CD4-positive, CD25-positive, alpha-beta regulatory T cell (primary cell): ENCODE results near the gene TCF4. TPM values are rescaled to one million over a fixed set of nuclear protein-coding genes. Genes with fewer than 3 reads are reported as not detected.

ENCODE experiments used
- ATAC-seq, 2 donors: fragments of 150-1000 bp; cut with Tn5 transposase; one replicate each; pipeline ENCODE4 v1.10.0; 2021; ENCODE audit warnings: low read depth in 2 of 2, moderate number of reproducible peaks in 2 of 2, moderate library complexity in 1 of 2
- DNase-seq, 3 donors: peaks; one replicate each; pipeline versions ENCODE4 v3.0.0 to v3.0.0-alpha.2; 2012 to 2022; ENCODE audit warnings: mixed read lengths in 1 of 3
- H3K27ac ChIP-seq: one replicate; pipeline ENCODE4 v1.7.0; 2013; ENCODE audit warnings: mild to moderate bottlenecking, low read length; ENCODE audit not compliant: insufficient read depth, poor library complexity, severe bottlenecking
- H3K27me3 ChIP-seq: one replicate; pipeline ENCODE4 v1.7.0; 2013; ENCODE audit warnings: low read length; ENCODE audit not compliant: control insufficient read depth, insufficient read depth
- H3K36me3 ChIP-seq: one replicate; pipeline ENCODE4 v1.7.0; 2013; ENCODE audit warnings: mild to moderate bottlenecking, low read length, moderate library complexity; ENCODE audit not compliant: control insufficient read depth, insufficient read depth
- H3K4me1 ChIP-seq: 2 replicates; pipeline ENCODE4 v1.7.0; 2013; ENCODE audit warnings: mild to moderate bottlenecking, low read length; ENCODE audit not compliant: insufficient read depth, control insufficient read depth, poor library complexity, severe bottlenecking
- H3K4me3 ChIP-seq: one replicate; pipeline ENCODE4 v1.7.0; 2013; ENCODE audit warnings: low read depth, mild to moderate bottlenecking, low read length, moderate library complexity
- H3K9me3 ChIP-seq, 2 experiments: 1 replicate in 1 of 2; 2 replicates in 1 of 2; pipeline ENCODE4 v1.7.0; 2013; ENCODE audit warnings: low read length in 2 of 2, mild to moderate bottlenecking in 1 of 2, moderate library complexity in 1 of 2; ENCODE audit not compliant: control insufficient read depth in 2 of 2
- H3K27ac Mint-ChIP-seq, 3 donors: one replicate each; pipeline ENCODE4 v1.8.0; 2020 to 2022; ENCODE audit warnings: mild to moderate bottlenecking in 3 of 3, mixed read lengths in 3 of 3, moderate library complexity in 2 of 3
- H3K27me3 Mint-ChIP-seq: one replicate; pipeline ENCODE4 v1.8.0; 2022; ENCODE audit warnings: mild to moderate bottlenecking, mixed read lengths
- H3K36me3 Mint-ChIP-seq: one replicate; pipeline ENCODE4 v1.8.0; 2020; ENCODE audit warnings: mixed read lengths
- H3K4me1 Mint-ChIP-seq, 4 donors: one replicate each; pipeline ENCODE4 v1.8.0; 2020 to 2022; ENCODE audit warnings: mixed read lengths in 4 of 4, mild to moderate bottlenecking in 1 of 4
- H3K4me3 Mint-ChIP-seq, 4 donors: one replicate each; pipeline ENCODE4 v1.8.0; 2020 to 2022; ENCODE audit warnings: mild to moderate bottlenecking in 4 of 4, mixed read lengths in 4 of 4, moderate library complexity in 3 of 4
- H3K9me3 Mint-ChIP-seq, 7 donors: one replicate each; pipeline ENCODE4 v1.8.0; 2020 to 2022; ENCODE audit warnings: mixed read lengths in 7 of 7, mild to moderate bottlenecking in 3 of 7, moderate library complexity in 2 of 7
- polyA plus RNA-seq, 4 donors: library from polyadenylated mRNA; unstranded; fragments of 300-500 nt; fragmentation: Illumina TruSeq; gene quantifications; one replicate each; pipeline ENCODE4 v1.2.3, GENCODE V29; 2021
- total RNA-seq: library from RNA; stranded (reverse); gene quantifications from one replicate; pipeline ENCODE4 v1.2.3, GENCODE V29; 2022

The TCF4 gene
- total and polyA plus RNA-seq, 5 donors from 2014 or later = 0.06 to 2.4 (median 0.92) TPM

DNA sequence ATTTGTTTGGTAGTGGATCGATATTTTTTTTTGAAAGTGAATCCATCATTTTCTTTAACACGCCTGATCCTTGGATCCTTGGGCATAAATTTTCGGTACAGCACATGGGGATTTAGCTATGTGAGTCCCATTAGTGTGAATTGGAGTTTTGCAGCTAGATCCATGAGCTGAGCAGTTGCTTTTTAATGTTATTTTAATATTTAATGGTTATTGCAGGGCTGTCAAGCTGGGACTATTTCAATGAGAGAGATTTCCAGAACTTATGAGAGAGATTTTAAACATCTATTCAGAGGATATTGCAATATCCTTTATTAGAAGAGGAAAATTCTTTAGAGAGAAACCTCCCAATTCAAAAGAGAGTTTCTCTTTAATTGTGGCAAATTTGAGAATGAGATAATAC is 35.6 kb upstream of the TCF4 start:
- Mint-ChIP-seq H3K27me3 (no peaks in the 10 kb centered on the region), H3K4me3 (no peak overlapping the region), H3K27ac (no peak overlapping the region), H3K4me1 (no peaks in the 10 kb centered on the region), H3K36me3 (no peaks in the 10 kb centered on the region), H3K9me3 (peaks cover 0 to 8% (median 5%) of the 10 kb centered on the region in 7 donors)
- Histone ChIP-seq H3K9me3 (no peaks in the 10 kb centered on the region), H3K4me3 (no peak overlapping the region), H3K4me1 (no peaks in the 10 kb centered on the region), H3K27me3 (no peaks in the 10 kb centered on the region), H3K36me3 (no peaks in the 10 kb centered on the region), H3K27ac (no peak overlapping the region)
- no peak for ATAC-seq
- DNase-seq = no peak

DNA sequence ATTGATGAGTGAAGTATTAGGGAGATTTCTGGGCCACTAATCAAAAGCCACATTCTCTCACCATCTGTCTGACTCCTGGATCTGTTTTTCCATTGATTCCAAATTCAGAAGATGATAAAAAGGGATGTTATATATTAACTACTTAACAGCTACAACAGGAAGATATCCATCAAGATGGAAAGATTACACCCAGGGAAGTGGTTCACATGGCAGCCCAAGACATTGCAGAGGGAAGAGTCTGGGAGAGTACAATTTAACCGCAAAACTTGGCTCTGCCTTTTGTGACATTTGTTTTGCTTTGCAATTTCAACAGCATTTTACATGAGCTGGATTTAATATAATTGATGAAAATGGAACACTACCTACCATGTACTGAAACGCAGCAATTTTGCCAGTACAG is 22.5 kb upstream of the TCF4 start:
- no peak overlapping the region for H3K27ac ChIP-seq
- no peaks in the 10 kb centered on the region for H3K9me3 ChIP-seq
- H3K27me3 ChIP-seq = no peaks in the 10 kb centered on the region
- H3K4me3 ChIP-seq = no peak overlapping the region
- H3K27me3 Mint-ChIP-seq = no peaks in the 10 kb centered on the region
- H3K27ac Mint-ChIP-seq = no peak overlapping the region
- no peak overlapping the region for H3K4me3 Mint-ChIP-seq
- ATAC-seq = no peak
- no peaks in the 10 kb centered on the region for H3K4me1 Mint-ChIP-seq
- no peaks in the 10 kb centered on the region for H3K4me1 ChIP-seq
- H3K36me3 ChIP-seq = no peaks in the 10 kb centered on the region
- H3K9me3 Mint-ChIP-seq = peaks cover 2 to 13% (median 6%) of the 10 kb centered on the region in 7 donors
- H3K36me3 Mint-ChIP-seq = no peaks in the 10 kb centered on the region
- no peak for DNase-seq

DNA sequence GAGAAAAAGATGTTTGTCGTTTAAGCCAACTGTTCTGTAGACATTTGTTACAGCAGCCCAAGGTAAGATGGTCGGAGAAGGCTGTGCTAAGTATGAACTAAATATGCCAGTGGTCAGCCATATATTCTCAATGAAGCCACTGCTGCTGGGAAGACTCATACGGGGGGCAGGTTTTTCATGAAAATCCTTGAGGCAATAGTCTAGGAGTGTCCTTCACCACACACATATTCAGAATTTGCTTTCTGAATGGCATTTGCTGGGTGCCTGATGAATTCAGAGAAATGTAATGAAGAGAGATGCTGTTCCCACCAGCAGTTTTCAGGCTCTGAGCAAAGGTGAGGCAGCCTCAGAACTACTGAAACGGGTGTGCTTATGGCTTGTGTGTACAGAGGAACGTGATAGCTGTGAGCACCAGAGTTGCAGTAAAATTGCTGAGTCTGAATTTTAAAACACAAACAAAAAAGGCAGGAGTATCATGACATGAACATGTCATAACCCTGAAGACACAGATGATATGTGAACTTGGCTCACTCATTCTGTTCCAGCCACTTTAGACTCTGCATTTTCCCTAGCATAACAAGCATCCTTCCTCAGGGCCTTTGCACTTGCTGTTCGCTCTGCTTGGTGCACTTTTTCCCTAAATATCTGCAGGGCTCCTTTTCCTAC is 21.3 kb upstream of the TCF4 start:
- DNase-seq = no peak

DNA sequence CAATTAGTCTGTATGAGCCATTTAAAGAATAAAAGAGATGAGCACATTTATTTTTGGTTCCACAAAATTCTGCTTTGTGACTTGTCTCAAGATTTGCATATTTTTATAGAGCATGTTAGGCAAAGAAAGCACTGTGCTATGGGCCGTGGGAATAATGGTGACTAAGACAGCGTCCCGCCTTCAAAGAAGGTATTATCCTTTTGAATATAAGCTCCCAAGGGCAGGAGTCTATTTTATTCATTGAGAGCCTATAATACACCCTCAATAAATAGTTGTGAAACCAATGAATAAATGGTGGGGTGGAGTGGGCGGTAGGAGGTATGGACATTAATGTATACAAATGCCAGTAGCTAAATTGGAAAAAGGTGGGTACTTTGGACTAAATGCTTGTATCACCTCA is 20.5 kb upstream of the TCF4 start:
- DNase-seq (no peak), ATAC-seq (no peak)
- Mint-ChIP-seq H3K27ac (no peak overlapping the region), H3K36me3 (no peaks in the 10 kb centered on the region), H3K9me3 (peaks cover 0 to 10% (median 3%) of the 10 kb centered on the region in 7 donors), H3K4me3 (no peak overlapping the region), H3K27me3 (no peaks in the 10 kb centered on the region), H3K4me1 (no peaks in the 10 kb centered on the region)
- Histone ChIP-seq H3K4me1 (no peaks in the 10 kb centered on the region), H3K36me3 (no peaks in the 10 kb centered on the region), H3K27me3 (no peaks in the 10 kb centered on the region), H3K9me3 (no peaks in the 10 kb centered on the region), H3K4me3 (no peak overlapping the region), H3K27ac (no peak overlapping the region)

More for the DNA sequence above, 21.3 kb upstream of the TCF4 start:
- no peaks in the 10 kb centered on the region for H3K36me3 Mint-ChIP-seq
- no peaks in the 10 kb centered on the region for H3K9me3 ChIP-seq
- no peaks in the 10 kb centered on the region for H3K4me1 Mint-ChIP-seq
- H3K27ac Mint-ChIP-seq = no peak overlapping the region
- no peak overlapping the region for H3K4me3 ChIP-seq
- no peaks in the 10 kb centered on the region for H3K4me1 ChIP-seq
- H3K27me3 ChIP-seq = no peaks in the 10 kb centered on the region
- H3K4me3 Mint-ChIP-seq = no peak overlapping the region
- no peaks in the 10 kb centered on the region for H3K36me3 ChIP-seq
- H3K9me3 Mint-ChIP-seq = peaks cover 0 to 10% (median 4%) of the 10 kb centered on the region in 7 donors
- no peak overlapping the region for H3K27ac ChIP-seq
- ATAC-seq = no peak
- no peaks in the 10 kb centered on the region for H3K27me3 Mint-ChIP-seq

DNA sequence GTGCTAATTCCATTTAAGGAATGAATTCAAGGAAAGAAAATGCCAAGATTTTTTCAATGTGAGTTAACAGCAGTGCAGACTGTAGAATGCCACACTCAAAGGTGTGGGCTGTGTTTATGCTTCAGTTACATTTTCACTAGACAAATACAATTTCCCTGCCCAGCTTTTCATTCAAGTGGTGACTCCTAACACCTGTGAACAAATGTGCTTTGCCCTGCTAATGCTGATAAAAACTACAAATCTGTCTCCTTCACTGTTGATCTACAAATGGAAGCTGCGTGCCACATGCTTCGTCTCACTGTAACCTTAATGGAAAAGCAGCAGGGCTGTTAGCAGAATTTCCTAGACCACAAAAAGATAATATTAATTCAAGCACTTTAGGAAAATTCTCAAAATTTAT is 19.8 kb upstream of the TCF4 start:
- Mint-ChIP-seq H3K4me3 (no peak overlapping the region), H3K4me1 (no peaks in the 10 kb centered on the region), H3K27ac (no peak overlapping the region), H3K36me3 (no peaks in the 10 kb centered on the region), H3K27me3 (no peaks in the 10 kb centered on the region), H3K9me3 (peaks cover 0 to 5% (median 3%) of the 10 kb centered on the region in 7 donors)
- DNase-seq (no peak), ATAC-seq (no peak)
- no peaks in the 10 kb centered on the region for H3K9me3 ChIP-seq
- H3K27ac ChIP-seq = no peak overlapping the region
- no peak overlapping the region for H3K4me3 ChIP-seq
- H3K27me3 ChIP-seq = no peaks in the 10 kb centered on the region
- no peaks in the 10 kb centered on the region for H3K36me3 ChIP-seq
- H3K4me1 ChIP-seq = no peaks in the 10 kb centered on the region

DNA sequence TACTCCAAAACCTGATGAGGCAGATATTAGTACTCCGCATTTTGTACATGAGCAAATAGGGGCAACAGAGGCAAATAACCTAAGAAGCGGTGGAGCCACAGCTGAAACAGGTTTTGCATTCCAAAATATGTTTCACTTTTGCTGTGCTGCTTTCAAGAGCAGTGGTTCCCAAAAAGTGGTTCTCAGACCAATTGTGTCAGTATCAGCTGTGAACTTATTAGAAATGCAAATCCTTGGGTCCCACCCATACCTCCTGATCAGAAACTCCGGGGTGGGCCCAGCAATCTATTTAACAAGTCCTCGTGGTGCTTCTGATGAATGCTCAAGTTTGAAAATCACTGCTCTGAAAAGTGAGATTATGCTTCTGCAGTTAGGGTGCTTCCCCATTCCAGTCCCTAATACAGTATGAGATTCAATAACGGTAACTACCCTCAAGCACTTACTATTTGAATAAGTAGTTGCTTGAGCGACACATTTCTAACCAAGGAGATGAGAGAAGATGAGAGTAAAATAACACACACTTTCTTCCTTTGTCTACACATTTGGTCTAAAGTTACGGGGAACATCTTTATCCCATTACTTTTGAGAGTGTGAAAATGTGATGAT is 17.8 kb upstream of the TCF4 start:
- Histone ChIP-seq H3K9me3 (no peaks in the 10 kb centered on the region), H3K27ac (no peak overlapping the region), H3K27me3 (no peaks in the 10 kb centered on the region), H3K36me3 (no peaks in the 10 kb centered on the region), H3K4me1 (no peaks in the 10 kb centered on the region), H3K4me3 (no peak overlapping the region)
- ATAC-seq = no peak
- Mint-ChIP-seq H3K27me3 (no peaks in the 10 kb centered on the region), H3K9me3 (peaks cover 0 to 3% (median 2%) of the 10 kb centered on the region in 7 donors), H3K27ac (no peak overlapping the region), H3K36me3 (no peaks in the 10 kb centered on the region), H3K4me1 (no peaks in the 10 kb centered on the region), H3K4me3 (no peak overlapping the region)
- no peak for DNase-seq

DNA sequence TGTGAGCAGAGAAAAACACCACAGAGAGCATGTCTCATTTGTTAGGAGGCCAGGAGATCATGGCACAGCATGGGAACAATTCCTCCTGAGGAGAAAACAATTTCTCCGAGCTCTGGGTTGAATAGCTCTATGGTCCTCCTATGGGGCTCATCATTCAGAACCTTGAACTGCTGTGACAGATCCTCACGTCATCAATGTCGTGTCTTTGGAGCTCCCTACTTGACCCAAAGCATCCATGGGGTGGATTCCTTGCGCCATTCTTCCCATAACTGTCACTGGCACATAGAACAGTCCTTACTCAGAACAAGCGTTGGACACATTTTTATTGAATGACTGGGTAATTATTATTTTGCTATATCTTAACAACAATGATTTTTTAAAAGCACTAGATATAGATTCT is 15.8 kb upstream of the TCF4 start:
- Histone ChIP-seq H3K36me3 (no peaks in the 10 kb centered on the region), H3K4me3 (no peak overlapping the region), H3K27me3 (no peaks in the 10 kb centered on the region), H3K4me1 (no peaks in the 10 kb centered on the region), H3K9me3 (no peaks in the 10 kb centered on the region), H3K27ac (no peak overlapping the region)
- no peak for ATAC-seq
- Mint-ChIP-seq H3K27ac (no peak overlapping the region), H3K27me3 (no peaks in the 10 kb centered on the region), H3K4me1 (no peaks in the 10 kb centered on the region), H3K9me3 (peaks cover 0 to 5% (median 0%) of the 10 kb centered on the region in 7 donors), H3K4me3 (no peak overlapping the region), H3K36me3 (no peaks in the 10 kb centered on the region)
- no peak for DNase-seq

DNA sequence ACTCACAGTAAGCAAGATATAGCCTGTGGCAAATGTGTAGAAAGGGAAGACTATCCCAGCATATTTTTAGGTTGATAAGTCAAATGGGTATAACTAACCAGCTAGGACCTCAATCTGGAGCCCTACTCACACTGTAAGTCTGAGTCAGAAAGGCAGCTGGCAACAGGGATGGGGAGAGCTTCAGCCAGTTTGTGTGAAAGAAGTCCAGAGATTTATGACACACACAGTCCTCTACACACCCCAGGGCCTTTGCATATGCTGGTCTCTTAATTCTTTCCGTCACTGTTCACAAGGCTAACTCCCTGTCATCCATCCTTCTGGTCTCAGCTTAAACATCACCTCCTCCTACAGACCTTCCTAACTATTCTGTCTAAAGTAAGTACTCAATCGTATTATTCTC is 5.9 kb upstream of the TCF4 start:
- Histone ChIP-seq H3K9me3 (no peaks in the 10 kb centered on the region), H3K36me3 (no peaks in the 10 kb centered on the region), H3K27ac (no peak overlapping the region), H3K27me3 (peaks cover 11% of the 10 kb centered on the region), H3K4me3 (no peak overlapping the region), H3K4me1 (no peaks in the 10 kb centered on the region)
- Mint-ChIP-seq H3K4me3 (no peak overlapping the region), H3K27ac (no peak overlapping the region), H3K9me3 (peaks cover 0 to 7% (median 0%) of the 10 kb centered on the region in 7 donors), H3K36me3 (no peaks in the 10 kb centered on the region), H3K27me3 (peaks cover 18% of the 10 kb centered on the region), H3K4me1 (peaks cover 0 to 11% (median 2%) of the 10 kb centered on the region in 4 donors)
- ATAC-seq = no peak
- no peak for DNase-seq
